HG02970 (cell line): ENCODE results near the gene SPRYD4.
"Not testable (repeated sequence)": the region's sequence is repeated elsewhere in the genome, so short reads cannot be mapped to it uniquely, and the experiment has no call there.

Source experiments
- ATAC-seq: cut with Tn5 transposase; IDR thresholded peaks from one replicate; pipeline ENCODE4 v1.9.1; 2021; ENCODE audit warnings: mild to moderate bottlenecking, moderate library complexity, moderate number of reproducible peaks; ENCODE audit not compliant: unreplicated experiment, low FRiP score

The SPRYD4 gene

GRCh38 chr12:56476143-56476542 is 7.8 kb downstream of the SPRYD4 start:
- no peak for ATAC-seq

DNA sequence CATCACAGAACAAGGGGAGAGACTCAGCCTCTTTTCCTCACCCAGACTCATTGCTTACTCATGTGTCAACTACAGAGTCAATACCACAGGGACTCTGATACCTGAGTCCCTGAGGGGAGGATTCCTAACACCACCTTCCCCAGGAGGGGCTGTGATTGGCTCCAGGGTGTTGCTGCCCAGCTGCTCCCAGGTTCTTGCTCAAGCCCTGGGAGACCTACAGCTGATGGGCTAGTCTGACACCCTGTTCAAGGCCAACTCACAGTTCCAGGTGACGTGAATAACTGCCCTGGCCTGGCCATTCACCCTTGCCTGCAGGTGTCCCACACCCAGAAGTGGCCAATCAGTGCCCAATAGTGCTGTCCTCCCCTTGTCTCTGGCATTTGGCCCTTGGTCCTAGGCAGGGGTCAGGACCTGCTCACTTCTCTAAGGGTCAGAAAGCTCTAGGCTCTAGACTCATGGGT is 8.6 kb downstream of the SPRYD4 start:
- ATAC-seq, result no peak

DNA sequence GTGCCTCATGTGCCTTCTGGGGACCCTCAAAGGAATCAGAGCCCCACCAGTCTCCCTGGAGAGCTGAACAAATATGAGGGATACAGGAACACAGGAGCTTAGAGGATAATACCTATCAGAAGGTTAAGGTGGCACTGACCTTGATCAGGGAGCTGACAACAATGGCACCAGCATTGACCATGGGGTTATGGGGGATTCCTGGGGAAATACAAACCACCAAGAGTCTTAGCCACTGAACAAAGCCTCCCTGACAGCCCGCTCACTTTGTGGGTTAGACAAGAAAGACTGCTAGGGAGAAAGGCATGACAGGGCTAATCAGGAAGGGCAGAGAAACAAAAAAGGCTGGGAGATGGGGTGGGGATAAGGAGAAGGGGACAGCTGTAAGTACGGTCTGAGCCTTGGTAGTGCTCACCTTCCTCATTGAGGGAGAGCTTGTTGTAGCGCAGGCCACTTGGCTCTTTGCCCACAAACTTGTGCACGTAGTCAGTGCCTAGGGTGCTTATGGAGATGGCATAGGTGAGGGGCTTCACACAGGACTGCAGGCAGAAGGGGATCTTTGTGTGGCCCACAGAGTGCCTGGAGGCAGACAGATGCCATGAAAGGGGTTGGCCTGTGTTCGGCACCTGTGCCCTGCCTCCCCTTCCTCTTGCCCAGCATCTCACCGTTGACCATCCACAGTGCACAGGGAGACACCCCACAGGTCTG is 9.3 kb downstream of the SPRYD4 start:
- ATAC-seq, result no peak

- no peak for ATAC-seq
Observed at GRCh38 chr12:56479625-56480024, 11.2 kb downstream of the SPRYD4 start.

GRCh38 chr12:56484566-56484965 is 16.2 kb downstream of the SPRYD4 start:
- no peak for ATAC-seq

- ATAC-seq, result no peak
Observed at GRCh38 chr12:56486694-56487093, 18.3 kb downstream of the SPRYD4 start.

DNA sequence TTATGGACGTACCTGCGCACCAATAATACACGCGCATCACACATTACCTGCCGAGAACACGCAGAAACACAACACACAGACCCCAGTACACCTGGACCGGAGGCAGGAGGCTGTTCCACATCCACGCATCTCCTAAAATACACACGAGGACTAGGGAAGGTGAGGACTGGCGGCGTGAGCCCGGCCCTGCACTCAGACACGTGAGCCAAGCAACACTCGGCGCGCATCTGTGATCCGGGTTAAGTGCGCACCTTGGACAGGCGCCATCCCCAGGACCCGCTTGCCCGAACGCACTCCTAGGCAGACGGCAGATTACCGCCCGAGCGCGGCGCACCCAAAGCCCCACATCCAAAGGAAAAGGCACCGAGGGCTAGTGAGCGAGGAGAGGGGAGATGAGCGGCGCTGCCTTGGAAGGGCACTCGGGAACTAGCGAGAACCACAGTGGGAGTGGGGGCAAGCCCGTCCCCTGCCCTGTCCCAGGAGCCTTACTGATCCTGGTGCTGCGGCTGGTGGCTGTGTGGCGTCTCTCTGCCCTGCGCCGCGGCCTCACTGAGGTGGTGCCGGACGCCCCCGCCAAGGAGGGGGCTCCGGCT is 19.2 kb downstream of the SPRYD4 start:
- ATAC-seq, result no peak

DNA sequence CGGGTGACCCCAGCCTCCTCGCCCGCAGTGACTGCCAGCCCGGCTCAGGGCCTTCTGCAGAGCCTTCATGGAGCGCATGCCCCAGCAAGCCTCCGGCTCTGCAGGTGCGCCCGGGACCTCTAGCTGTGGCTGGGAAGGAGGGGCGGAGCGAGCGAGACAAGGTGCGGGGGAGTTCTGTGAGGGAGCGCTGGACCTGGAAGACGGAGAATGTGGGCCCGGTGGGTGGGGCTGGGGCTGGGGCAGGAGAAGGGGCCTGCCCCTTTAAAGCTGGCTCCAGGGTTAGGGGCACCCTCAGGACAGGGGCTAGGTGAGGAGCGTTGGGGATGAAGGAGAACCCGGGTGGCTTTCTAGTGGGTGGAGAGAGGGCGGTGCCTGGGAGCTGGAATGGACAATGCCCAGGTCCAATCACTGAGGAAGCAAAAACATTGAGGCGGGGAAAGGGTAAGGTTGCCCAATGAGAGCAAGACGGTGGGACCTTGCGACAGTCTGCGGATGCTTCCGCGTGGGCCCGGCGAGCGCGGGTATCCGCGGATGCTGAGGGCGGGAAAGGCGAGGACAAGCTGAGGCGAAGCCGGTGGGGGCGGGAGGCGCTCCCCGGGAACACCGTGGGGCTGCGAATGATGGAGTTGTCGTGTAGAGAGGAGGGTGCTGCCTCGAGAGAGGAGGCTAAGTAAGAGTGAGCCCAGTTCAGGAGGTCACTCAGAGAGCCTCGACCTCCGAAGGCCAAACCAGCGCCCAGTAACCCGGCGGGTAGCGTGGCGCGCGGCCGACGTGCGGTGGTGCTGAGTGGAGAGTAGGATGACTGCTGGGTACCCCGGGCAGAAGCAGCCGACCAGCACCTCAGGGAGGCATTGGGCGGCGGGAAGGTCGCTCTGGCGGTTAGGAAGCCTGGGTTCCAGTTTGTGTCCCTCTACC is 19.9 kb downstream of the SPRYD4 start, which contains the start of gene GLS2:
GLS2 (minus strand) TSS at position 121 of the 915 bp plus-strand sequence; CDS start at position 78, 43 bp downstream.
- no peak for ATAC-seq

- ATAC-seq, result no peak
Observed at GRCh38 chr12:56490360-56490759, 22.0 kb downstream of the SPRYD4 start.

- ATAC-seq, result not testable (repeated sequence)
Observed at GRCh38 chr12:56493409-56494105, 25.2 kb downstream of the SPRYD4 start.

DNA sequence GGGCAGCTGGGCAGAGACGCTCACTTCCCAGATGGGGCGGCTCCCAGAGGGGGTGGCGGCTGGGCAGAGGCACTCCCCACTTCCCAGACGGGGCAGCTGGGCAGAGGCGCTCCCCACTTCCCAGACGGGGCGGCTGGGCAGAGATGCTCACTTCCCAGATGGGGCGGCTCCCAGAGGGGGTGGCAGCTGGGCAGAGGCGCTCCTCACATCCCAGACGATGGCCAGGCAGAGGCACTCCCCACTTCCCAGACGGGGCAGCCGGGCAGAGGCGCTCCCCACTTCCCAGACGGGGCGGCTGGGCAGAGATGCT is 25.7 kb downstream of the SPRYD4 start:
- not testable (repeated sequence) for ATAC-seq

DNA sequence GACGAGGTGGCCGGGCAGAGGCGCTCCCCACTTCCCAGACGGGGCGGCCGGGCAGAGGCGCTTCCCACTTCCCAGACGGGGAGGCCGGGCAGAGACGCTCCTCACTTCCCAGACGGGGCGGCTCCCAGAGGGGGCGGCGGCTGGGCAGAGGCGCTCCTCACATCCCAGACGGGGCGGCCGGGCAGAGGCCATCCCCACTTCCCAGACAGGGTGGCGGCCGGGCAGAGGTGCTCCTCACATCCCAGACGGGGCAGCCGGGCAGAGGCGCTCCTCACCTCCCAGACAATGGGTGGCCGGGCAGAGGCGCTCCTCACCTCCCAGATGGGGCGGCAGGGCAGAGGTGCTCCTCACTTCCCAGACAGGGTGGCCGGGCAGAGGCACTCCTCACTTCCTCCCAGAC is 26.1 kb downstream of the SPRYD4 start:
- not testable (repeated sequence) for ATAC-seq

DNA sequence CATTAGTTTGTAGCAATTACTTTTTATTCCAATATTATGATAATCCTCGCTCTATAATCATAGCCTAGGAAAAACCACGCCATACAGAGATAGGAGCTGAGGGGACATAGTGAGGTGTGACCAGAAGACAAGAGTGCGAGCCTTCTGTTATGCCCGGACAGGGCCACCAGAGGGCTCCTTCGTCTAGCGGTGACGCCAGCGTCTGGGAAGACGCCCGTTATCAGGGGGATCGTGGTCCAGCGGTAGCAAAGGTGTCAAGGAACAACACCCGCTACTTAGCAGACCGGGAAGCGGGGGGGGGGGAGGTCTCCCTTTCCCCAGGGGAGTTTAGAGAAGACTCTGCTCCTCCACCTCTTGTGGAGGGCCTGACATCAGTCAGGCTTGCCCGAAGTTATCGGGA is 28.3 kb downstream of the SPRYD4 start:
- ATAC-seq, result not testable (repeated sequence)

GRCh38 chr12:56498126-56498902 is 29.9 kb downstream of the SPRYD4 start:
- ATAC-seq, result not testable (repeated sequence)

GRCh38 chr12:56499452-56499851 is 31.1 kb downstream of the SPRYD4 start:
- not testable (repeated sequence) for ATAC-seq

GRCh38 chr12:56499879-56500278 is 31.5 kb downstream of the SPRYD4 start:
- not testable (repeated sequence) for ATAC-seq

DNA sequence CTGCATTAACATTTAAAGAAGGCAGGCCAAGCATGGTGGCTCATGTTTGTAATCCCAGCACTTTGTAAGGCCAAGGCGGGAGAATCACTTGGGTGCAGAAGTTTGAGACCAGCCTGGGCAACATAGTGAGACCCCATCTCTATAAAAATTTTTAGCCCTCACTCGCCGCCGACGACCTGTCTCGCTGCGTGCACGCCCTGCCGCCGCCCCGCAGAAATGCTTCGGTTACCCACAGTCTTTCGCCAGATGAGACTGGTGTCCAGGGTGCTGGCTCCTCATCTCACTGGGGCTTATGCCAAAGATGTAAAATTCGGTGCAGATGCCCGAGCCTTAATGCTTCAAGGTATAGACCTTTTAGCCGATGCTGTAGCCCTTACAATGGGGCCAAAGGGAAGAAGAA is 42.4 kb downstream of the SPRYD4 start:
- ATAC-seq, result no peak

GRCh38 chr12:56514014-56514318 is 45.6 kb downstream of the SPRYD4 start:
- ATAC-seq, result not testable (repeated sequence)

GRCh38 chr12:56517854-56518253 is 49.5 kb downstream of the SPRYD4 start:
- no peak for ATAC-seq

- ATAC-seq, result no peak
Observed at GRCh38 chr12:56518570-56518969, 50.2 kb downstream of the SPRYD4 start.
